Skeletal muscle satellite cell (primary cell): Measurements from ENCODE around the gene KANSL1. TPM values are rescaled to one million over a fixed set of nuclear protein-coding genes. Genes with fewer than 3 reads are reported as not detected.

Experiments
- small RNA-seq: library from RNA; depleted of rRNA; stranded (forward); fragments of <200 nt; gene quantifications from one replicate; pipeline ENCODE3, GENCODE V24; 2012

KANSL1 gene

Small RNA genes lying within 50 kb of the gene (small RNA-seq; reads per million reads assigned to genes)
- gene RF00019, result not detected
